Upper lobe of left lung (tissue), 4 donors: ENCODE data around the gene LPAR3.

ENCODE experiments used
- CTCF ChIP-seq, 6 experiments: fragments of 450-650 bp in 4 of 6; fragments of 200-600 bp in 2 of 6; sonication (generic) in 2 of 6; IDR thresholded peaks; one replicate each; pipeline ENCODE4 v1.5.1; 2016 to 2019; ENCODE audit warnings: antibody characterized with exemption in 6 of 6
- EP300 ChIP-seq, 4 donors: sonication (generic); formaldehyde crosslinking; IDR thresholded peaks; one replicate each; pipeline ENCODE4 v1.5.1; 2017; ENCODE audit warnings: antibody characterized with exemption in 4 of 4, control low read depth in 2 of 4
- POLR2AphosphoS5 ChIP-seq, 2 donors: sonication (generic); formaldehyde crosslinking; IDR thresholded peaks; one replicate each; pipeline ENCODE4 v1.5.1; 2017; ENCODE audit warnings: antibody characterized with exemption in 2 of 2

GRCh38 chr1:84768634-84769033, 124.4 kb downstream of the LPAR3 start:
- TF ChIP-seq CTCF (IDR thresholded peaks at IDR 0.05) (no peak), POLR2AphosphoS5 (IDR thresholded peaks at IDR 0.05) (no peak), EP300 (IDR thresholded peaks at IDR 0.05) (no peak)
